ENCODE measurements around the gene UPK2.

Gene UPK2

GRCh38 chr11:118956094-118956846, at the start of gene UPK2:
TSS of gene UPK2 (plus strand) at chr11:118956298. CDS start at chr11:118956351, 53 bp downstream.
- DNase-seq (ENCODE audit: low read depth), result peak; percentile 82

DNA sequence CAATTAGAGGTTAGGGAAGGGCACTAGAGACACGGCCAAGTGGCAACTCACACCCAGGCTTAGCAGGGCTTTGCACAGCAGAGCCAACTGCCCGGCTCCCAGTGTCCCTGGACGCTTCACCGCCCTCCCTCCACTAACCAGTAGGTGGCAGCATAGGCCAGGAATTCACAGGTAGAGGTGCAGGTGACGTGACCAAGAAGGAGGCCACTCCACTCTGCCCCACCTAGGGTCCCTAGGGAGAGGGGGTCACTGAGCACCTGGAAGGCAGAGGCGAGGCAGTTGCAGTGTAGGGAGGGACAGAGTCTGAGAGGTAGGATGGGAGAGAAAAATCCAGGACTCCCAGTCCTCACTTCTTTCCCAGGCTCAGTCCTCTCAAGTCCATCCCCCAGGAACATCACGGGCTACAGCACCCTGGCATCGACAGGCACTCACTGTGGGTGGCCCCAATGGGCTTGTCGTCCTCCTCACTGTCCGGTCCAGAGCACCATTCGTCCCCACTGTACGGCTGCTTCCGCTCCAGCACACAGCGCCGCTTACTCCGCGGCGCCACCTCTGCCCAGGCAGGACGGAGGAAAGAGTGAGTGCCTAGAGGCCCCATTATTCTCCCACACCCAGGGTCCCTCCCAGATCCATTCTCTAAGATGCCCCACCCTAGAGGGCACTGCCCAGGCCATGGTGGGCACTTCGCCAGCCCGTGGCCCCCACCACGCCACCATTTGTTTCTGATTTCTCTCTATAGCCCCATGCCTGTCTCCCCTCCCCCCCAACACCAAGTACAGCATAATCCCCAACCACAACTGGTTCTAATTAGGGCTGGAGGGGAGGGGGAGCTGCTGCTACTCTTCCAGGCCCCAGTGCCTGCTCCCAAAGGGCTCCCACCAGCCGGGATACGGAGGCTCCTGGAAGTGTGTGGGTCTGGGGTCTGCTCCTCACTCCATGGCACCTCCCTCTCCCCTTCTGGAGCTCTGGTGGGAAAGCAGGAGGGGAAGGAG, 48.8 kb upstream of the UPK2 start:
- peak; percentile 77 for DNase-seq (ENCODE audit: low read depth)

- DNase-seq (ENCODE audit: low read depth), result no peak
Observed at GRCh38 chr11:118908264-118908663, 47.8 kb upstream of the UPK2 start.

GRCh38 chr11:118908901-118909618, 47.0 kb upstream of the UPK2 start:
- DNase-seq (ENCODE audit: low read depth), result no peak

GRCh38 chr11:118909619-118910308, 46.3 kb upstream of the UPK2 start:
- DNase-seq (ENCODE audit: low read depth), result no peak

- DNase-seq (ENCODE audit: low read depth), result no peak
Observed at GRCh38 chr11:118910309-118911112, 45.6 kb upstream of the UPK2 start.

- no peak for DNase-seq (ENCODE audit: low read depth)
Observed at GRCh38 chr11:118911113-118911879, 44.8 kb upstream of the UPK2 start.

DNA sequence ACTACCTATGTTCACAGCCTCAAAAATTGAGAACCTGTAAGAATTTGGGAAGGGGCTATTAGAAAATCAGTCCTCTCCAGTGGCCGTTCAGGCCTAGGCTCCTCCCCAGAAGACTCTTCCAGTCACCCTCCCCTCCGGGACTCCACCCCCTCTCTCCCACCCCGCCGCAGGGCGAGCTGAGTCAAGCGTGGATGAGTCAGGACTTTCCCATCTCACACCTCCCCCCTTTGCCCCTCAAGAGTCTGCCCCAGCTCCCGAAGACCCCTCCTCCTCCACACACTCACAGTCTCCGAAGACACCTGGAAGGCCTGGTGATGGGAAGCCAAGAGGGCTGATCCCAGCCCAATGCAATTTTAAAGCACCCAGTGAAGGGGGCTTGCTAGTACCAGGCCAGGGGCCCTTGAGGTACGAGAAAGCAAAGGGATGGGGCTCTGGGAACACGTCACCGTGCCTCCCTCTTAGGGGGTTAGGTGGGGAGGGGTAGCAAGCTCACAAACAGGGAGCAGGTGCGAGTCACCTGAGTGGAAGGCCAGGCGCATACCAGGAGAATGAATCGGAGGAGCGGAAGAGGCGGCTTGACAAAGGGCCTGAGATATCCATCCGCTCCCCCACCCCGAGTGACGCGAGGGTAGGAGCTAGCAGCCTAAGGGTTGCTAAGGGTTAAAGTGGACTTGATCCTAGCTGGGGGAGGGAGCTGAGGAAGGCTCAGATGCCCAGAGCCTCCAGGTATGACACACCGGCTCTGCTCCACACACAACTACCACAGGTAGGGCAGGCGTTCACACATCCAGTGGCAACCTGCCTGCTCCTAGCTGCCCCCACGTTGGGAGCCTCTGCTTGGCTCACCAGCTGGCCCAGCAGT, 44.0 kb upstream of the UPK2 start:
- DNase-seq (ENCODE audit: low read depth), result peak; percentile 67

DNA sequence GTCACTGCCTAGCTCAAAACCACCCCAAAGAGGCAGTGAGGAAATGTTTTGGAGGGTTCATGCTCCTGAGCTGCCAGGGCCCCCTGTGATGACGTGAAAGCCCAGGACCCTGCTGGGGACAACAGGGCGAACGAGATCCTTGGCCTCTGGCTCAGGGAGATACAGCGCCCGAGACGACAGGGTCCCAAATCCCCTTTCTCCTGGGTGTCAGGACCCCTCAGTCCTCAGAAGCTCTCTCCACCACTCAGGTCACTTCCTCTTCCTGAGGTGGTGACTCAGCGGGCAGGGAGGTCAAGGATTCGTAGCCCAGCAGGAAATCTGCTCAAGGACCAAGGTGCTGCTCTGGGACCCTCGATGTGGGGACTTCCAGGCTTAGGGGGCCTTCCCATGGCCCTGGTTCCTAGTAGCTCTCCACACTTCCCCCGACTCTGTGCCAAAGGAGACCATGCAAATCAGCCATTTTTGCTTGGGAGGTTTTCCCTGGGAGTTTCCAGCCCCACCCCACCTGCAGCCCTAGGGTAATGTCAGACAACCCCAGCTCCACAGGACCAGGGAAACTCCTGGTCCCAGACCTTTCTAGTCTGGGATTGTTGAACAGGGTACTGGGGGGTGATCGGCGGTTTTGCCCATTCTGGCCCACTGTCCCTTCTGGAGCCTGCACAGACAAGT, 43.2 kb upstream of the UPK2 start:
- no peak for DNase-seq (ENCODE audit: low read depth)

GRCh38 chr11:118913411-118914125, 42.5 kb upstream of the UPK2 start:
- DNase-seq (ENCODE audit: low read depth), result no peak

- no peak for DNase-seq (ENCODE audit: low read depth)
Observed at GRCh38 chr11:118914178-118914918, 41.8 kb upstream of the UPK2 start.

DNA sequence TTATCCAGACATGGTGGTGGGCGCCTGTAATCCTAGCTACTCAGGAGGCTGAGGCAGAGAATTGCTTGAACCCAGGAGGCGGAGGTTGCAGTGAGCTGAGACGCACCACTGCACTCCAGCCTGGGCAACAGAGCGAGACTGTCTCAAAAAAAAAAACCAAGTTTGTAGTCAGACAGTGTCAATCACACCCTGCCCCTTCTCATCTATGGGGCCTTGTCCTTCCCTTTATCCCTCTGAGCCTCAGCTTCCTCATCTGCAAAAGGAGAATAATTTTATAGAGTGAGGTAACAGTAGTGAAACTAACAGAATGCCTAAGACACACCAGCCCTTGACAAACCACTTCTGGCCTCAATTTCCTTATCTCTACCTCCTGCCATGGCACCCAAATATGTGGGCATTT, 41.1 kb upstream of the UPK2 start:
- DNase-seq (ENCODE audit: low read depth), result no peak

DNA sequence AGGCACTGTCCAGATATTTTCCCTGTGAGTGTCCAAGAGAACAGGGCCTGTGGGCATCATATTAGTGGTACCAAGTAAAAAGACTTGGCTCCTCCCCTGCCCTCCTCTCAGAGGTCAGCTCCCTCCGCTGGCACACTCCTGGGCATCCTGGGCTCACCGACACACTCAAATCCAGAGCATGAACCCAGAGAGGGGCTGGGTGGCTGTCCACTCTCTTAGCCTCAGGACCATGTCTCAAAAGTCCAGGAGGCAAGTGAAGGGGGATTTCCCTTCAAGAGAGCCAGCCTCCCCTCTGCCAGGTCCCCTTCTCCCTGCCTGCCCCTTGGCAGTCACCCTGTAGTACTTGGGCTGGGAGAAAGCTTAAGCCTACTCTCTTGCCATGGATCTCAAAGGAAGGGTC, 40.7 kb upstream of the UPK2 start:
- no peak for DNase-seq (ENCODE audit: low read depth)

DNA sequence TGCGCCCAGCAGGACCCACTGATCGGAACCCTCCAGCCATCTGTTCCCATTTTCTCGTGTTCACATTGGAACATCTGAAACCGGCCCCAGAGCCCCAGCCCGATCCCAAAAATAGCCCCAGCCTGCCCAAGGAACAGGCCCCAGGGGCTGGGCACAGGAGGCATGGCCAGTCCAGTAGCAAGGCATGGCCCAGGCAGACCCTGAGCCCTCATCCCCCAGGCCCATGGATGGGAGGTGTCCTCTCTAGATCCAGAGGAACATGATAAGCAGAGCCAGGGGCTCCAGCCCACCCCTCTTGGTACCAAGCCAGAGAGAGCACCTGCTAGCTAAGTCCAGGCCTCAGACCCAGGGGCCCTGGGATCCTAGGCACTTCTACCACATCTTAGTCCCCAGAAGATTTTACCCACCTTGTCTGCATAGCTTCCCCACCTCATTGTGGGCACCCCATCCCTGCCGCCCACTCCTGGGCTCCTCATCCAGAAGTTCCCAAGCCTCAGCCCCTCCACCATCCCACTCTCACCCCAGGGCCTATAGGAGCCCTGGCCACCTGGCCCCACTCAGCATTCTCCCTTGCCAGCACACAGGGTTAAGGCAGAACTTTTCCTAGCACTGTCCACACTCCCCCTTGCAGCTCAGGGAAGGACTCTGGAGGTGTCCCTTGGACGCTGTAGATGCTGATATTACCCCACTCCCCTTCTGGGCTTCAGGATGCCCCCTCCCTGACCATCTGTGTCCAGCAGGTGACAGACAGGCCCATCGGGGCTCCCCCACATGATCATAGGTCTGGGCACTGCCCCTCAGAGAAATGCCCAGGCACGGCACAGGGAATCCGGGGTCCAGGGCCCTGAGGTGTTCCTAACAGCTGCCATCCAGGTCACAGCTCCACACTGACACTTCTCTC, 39.9 kb upstream of the UPK2 start:
- no peak for DNase-seq (ENCODE audit: low read depth)

GRCh38 chr11:118916842-118917388, 39.2 kb upstream of the UPK2 start:
- DNase-seq (ENCODE audit: low read depth), result no peak
